H1 (cell line): ENCODE measurements around the gene KRTAP10-3. TPM values are rescaled to one million over a fixed set of nuclear protein-coding genes. Genes with fewer than 3 reads are reported as not detected.

Source experiments
- CTCF ChIA-PET: fragments of 300-600 bp; sonication (Branson Sonifier 250); formaldehyde crosslinking; loops from one replicate; lab custom pipeline; 2021; ENCODE audit not compliant: partially characterized antibody; lab: Charles Lee
- POLR2A ChIA-PET: fragments of 300-600 bp; sonication (Branson Sonifier 250); formaldehyde crosslinking; loops from one replicate; lab custom pipeline; 2021; ENCODE audit warnings: inconsistent platforms; ENCODE audit not compliant: partially characterized antibody; lab: Charles Lee
- DNase-seq, 2 experiments: peaks; one replicate each; pipeline versions ENCODE4 v3.0.0 to v3.0.0-alpha.2; 2010 to 2022; ENCODE audit warnings: low spot score in 2 of 2, low read depth in 1 of 2, mixed read lengths in 1 of 2
- FAIRE-seq: peaks from 2 replicates; lab custom pipeline; 2011; peaks lifted over from hg19 to GRCh38; lab: Jason Lieb, UNC
- H2AFZ ChIP-seq: 2 replicates; pipeline ENCODE4 v1.8.1; 2012; ENCODE audit warnings: low read length, inconsistent platforms
- H2AK5ac ChIP-seq: 2 replicates; pipeline ENCODE4 v1.6.1; 2013; ENCODE audit warnings: low read depth, low read length
- H2BK120ac ChIP-seq: replicated peaks from 2 replicates; pipeline ENCODE3; 2013; ENCODE audit warnings: low read depth, low read length, inconsistent platforms
- H2BK12ac ChIP-seq: 2 replicates; pipeline ENCODE4 v1.6.1; 2013; ENCODE audit warnings: low read depth, low read length
- H2BK15ac ChIP-seq: 2 replicates; pipeline ENCODE4 v1.6.1; 2013; ENCODE audit warnings: low read length
- H2BK20ac ChIP-seq: 2 replicates; pipeline ENCODE4 v1.6.1; 2013; ENCODE audit warnings: low read length
- H2BK5ac ChIP-seq: 2 replicates; pipeline ENCODE4 v1.6.1; 2013; ENCODE audit warnings: low read depth, low read length
- H3K14ac ChIP-seq: 2 replicates; pipeline ENCODE4 v1.6.1; 2013; ENCODE audit warnings: inconsistent platforms; ENCODE audit not compliant: insufficient read length
- H3K18ac ChIP-seq: 2 replicates; pipeline ENCODE4 v1.6.1; 2013; ENCODE audit warnings: low read length; ENCODE audit errors: extremely low read depth
- H3K23ac ChIP-seq: 2 replicates; pipeline ENCODE4 v1.6.1; 2013; ENCODE audit warnings: inconsistent platforms; ENCODE audit not compliant: insufficient read length
- H3K23me2 ChIP-seq: 2 replicates; pipeline ENCODE4 v1.6.1; 2013; ENCODE audit warnings: low read depth, low read length
- H3K27ac ChIP-seq: 2 replicates; pipeline ENCODE4 v1.6.1; 2011; ENCODE audit warnings: low read depth, low read length, inconsistent platforms
- H3K27me3 ChIP-seq, 4 experiments: replicated peaks in 1 of 4; 1 replicate in 1 of 4; 2 replicates in 3 of 4; pipeline versions ENCODE4 v1.6.1 to v1.8.1; 2011 to 2013; ENCODE audit warnings: low read length in 3 of 4, mild to moderate bottlenecking in 3 of 4, inconsistent platforms in 2 of 4, mixed read lengths in 2 of 4, moderate library complexity in 1 of 4; ENCODE audit not compliant: control insufficient read depth in 3 of 4, insufficient read depth in 3 of 4; ENCODE audit errors: extremely low read depth in 1 of 4
- H3K36me3 ChIP-seq, 4 experiments: 2 replicates each; pipeline versions ENCODE4 v1.6.1 to v1.8.1; 2011 to 2013; ENCODE audit warnings: mild to moderate bottlenecking in 4 of 4, low read length in 3 of 4, moderate library complexity in 2 of 4, control low read depth in 1 of 4, inconsistent platforms in 1 of 4; ENCODE audit not compliant: insufficient read depth in 4 of 4, control insufficient read depth in 2 of 4
- H3K4ac ChIP-seq: replicated peaks from 2 replicates; pipeline ENCODE3; 2013; ENCODE audit warnings: low read length, low read depth, mixed read lengths, inconsistent platforms; ENCODE audit not compliant: insufficient read length
- H3K4me1 ChIP-seq, 4 experiments: replicated peaks in 1 of 4; 1 replicate in 1 of 4; 2 replicates in 3 of 4; pipeline versions ENCODE4 v1.6.1 to v1.8.1; 2011 to 2013; ENCODE audit warnings: low read length in 3 of 4, inconsistent platforms in 2 of 4, mixed read lengths in 1 of 4; ENCODE audit not compliant: insufficient read depth in 4 of 4, control insufficient read depth in 3 of 4
- H3K4me2 ChIP-seq, 2 experiments: 2 replicates each; pipeline versions ENCODE4 v1.6.1 to v1.8.1; 2011 to 2013; ENCODE audit warnings: low read depth in 2 of 2, low read length in 2 of 2, control low read depth in 1 of 2, inconsistent platforms in 1 of 2, mild to moderate bottlenecking in 1 of 2; ENCODE audit not compliant: insufficient read depth in 1 of 2
- H3K4me3 ChIP-seq, 4 experiments: fragments of 200-600, 300-600 bp in 1 of 4; sonication (generic), shearing (Covaris generic), sonication (Bioruptor Twin) in 1 of 4; 2 replicates each; pipeline versions ENCODE4 v1.5.1 to v1.8.1; 2011 to 2016; ENCODE audit warnings: low read length in 4 of 4, low read depth in 3 of 4, control low read depth in 2 of 4, inconsistent platforms in 2 of 4, mild to moderate bottlenecking in 2 of 4, mixed read lengths in 1 of 4, moderate library complexity in 1 of 4; ENCODE audit not compliant: insufficient read depth in 2 of 4; ENCODE audit errors: extremely low read depth in 1 of 4
- H3K56ac ChIP-seq: replicated peaks from 2 replicates; pipeline ENCODE3; 2013; ENCODE audit warnings: low read depth, mild to moderate bottlenecking, mixed read lengths, low read length, inconsistent platforms; ENCODE audit not compliant: insufficient read length
- H3K79me1 ChIP-seq: 2 replicates; pipeline ENCODE4 v1.6.1; 2013; ENCODE audit warnings: low read depth, low read length, control low read depth
- H3K79me2 ChIP-seq, 2 experiments: 2 replicates each; pipeline versions ENCODE4 v1.6.1 to v1.8.1; 2012 to 2013; ENCODE audit warnings: low read length in 2 of 2, mild to moderate bottlenecking in 2 of 2, inconsistent platforms in 1 of 2; ENCODE audit not compliant: insufficient read depth in 2 of 2, control insufficient read depth in 1 of 2
- H3K9ac ChIP-seq, 4 experiments: replicated peaks in 1 of 4; 1 replicate in 1 of 4; 2 replicates in 3 of 4; pipeline versions ENCODE4 v1.6.1 to v1.8.1; 2011 to 2013; ENCODE audit warnings: low read depth in 3 of 4, low read length in 3 of 4, control low read depth in 2 of 4, mild to moderate bottlenecking in 2 of 4, moderate library complexity in 2 of 4, inconsistent platforms in 1 of 4; ENCODE audit errors: extremely low read depth in 1 of 4
- H3K9me3 ChIP-seq, 2 experiments: 2 replicates each; pipeline versions ENCODE4 v1.6.1 to v1.8.1; 2012 to 2013; ENCODE audit warnings: mild to moderate bottlenecking in 2 of 2, moderate library complexity in 2 of 2, control low read depth in 1 of 2, inconsistent platforms in 1 of 2, low read depth in 1 of 2, low read length in 1 of 2, mixed read lengths in 1 of 2; ENCODE audit not compliant: insufficient read depth in 2 of 2
- H4K20me1 ChIP-seq, 2 experiments: replicated peaks in 1 of 2; 2 replicates each; pipeline versions ENCODE3 to v1.8.1; 2011 to 2013; ENCODE audit warnings: inconsistent platforms in 2 of 2, low read length in 2 of 2, mild to moderate bottlenecking in 1 of 2; ENCODE audit not compliant: insufficient read depth in 2 of 2, control insufficient read depth in 1 of 2
- H4K5ac ChIP-seq: 2 replicates; pipeline ENCODE4 v1.6.1; 2013; ENCODE audit warnings: low read length, low read depth, mixed read lengths, inconsistent platforms; ENCODE audit not compliant: insufficient read length
- H4K8ac ChIP-seq: 2 replicates; pipeline ENCODE4 v1.8.0; 2013; ENCODE audit warnings: mild to moderate bottlenecking, moderate library complexity, low read length, inconsistent platforms; ENCODE audit not compliant: insufficient read depth; ENCODE audit errors: extremely low read depth
- H4K91ac ChIP-seq: replicated peaks from 2 replicates; pipeline ENCODE3; 2013; ENCODE audit warnings: low read length, mixed read lengths, inconsistent platforms; ENCODE audit not compliant: insufficient read length
- CBX5 ChIP-seq: fragments of 300-800, 300-1000 bp; sonication (generic); IDR thresholded peaks from 2 replicates; pipeline ENCODE4 v1.7.1; 2016; ENCODE audit warnings: antibody characterized with exemption, low read length, low read depth
- EGR1 ChIP-seq: IDR thresholded peaks from 2 replicates; pipeline ENCODE4 v1.6.1; 2011; ENCODE audit warnings: low read depth, low read length, borderline replicate concordance
- HDAC6 ChIP-seq: IDR thresholded peaks from one replicate; pipeline ENCODE4 v1.7.1; 2012; ENCODE audit warnings: low read depth, mild to moderate bottlenecking, inconsistent platforms, low read length, moderate library complexity
- KDM4A ChIP-seq: IDR thresholded peaks from one replicate; pipeline ENCODE4 v1.7.1; 2012; ENCODE audit warnings: low read depth, mild to moderate bottlenecking, moderate library complexity, low read length, inconsistent platforms; ENCODE audit not compliant: severe bottlenecking
- KDM5A ChIP-seq: fragments of 200-600 bp; IDR thresholded peaks from 2 replicates; pipeline ENCODE4 v1.7.1; 2012; ENCODE audit warnings: mild to moderate bottlenecking, low read length, inconsistent platforms, mixed read lengths
- POLR2A ChIP-seq, 2 experiments: IDR thresholded peaks; 1 replicate in 1 of 2; 2 replicates in 1 of 2; pipeline ENCODE4 v1.6.1; 2011; ENCODE audit warnings: low read depth in 2 of 2, low read length in 2 of 2, mild to moderate bottlenecking in 2 of 2; ENCODE audit errors: control extremely low read depth in 1 of 2
- SIN3A ChIP-seq, 2 experiments: IDR thresholded peaks in 1 of 2; conservative IDR thresholded peaks in 1 of 2; 2 replicates each; pipeline ENCODE4 v1.6.1; 2011 to 2012; ENCODE audit warnings: low read length in 2 of 2, improper control_type of control experiment in 1 of 2, low read depth in 1 of 2, mild to moderate bottlenecking in 1 of 2
- SIRT6 ChIP-seq: IDR thresholded peaks from one replicate; pipeline ENCODE4 v1.7.1; 2012; ENCODE audit warnings: low read length, inconsistent platforms
- SUZ12 ChIP-seq: fragments of 200-600 bp; sonication (generic); IDR thresholded peaks from 2 replicates; pipeline ENCODE4 v1.6.1; 2012; ENCODE audit warnings: mild to moderate bottlenecking, inconsistent platforms, low read length, moderate library complexity, mixed read lengths
- TEAD4 ChIP-seq: IDR thresholded peaks from 2 replicates; pipeline ENCODE4 v1.6.1; 2012; ENCODE audit warnings: low read depth, low read length, inconsistent platforms, mixed read lengths
- WGBS, 2 experiments: shearing (Covaris generic) in 1 of 2; methylation state at CpG; one replicate each; pipeline versions ENCODE4 v1.1.6 to v1.1.7; 2013 to 2015; ENCODE audit warnings: low lambda C conversion rate in 2 of 2, mixed read lengths in 2 of 2, inconsistent platforms in 1 of 2, low coverage in 1 of 2, missing lambda C conversion rate in 1 of 2; ENCODE audit not compliant: insufficient replicate concordance in 2 of 2, insufficient coverage in 1 of 2, insufficient read length in 1 of 2; ENCODE audit errors: extremely low coverage in 1 of 2, missing lambda C conversion rate in 1 of 2; 5-methylcytosine and 5-hydroxymethylcytosine counted together
- polyA plus RNA-seq, 7 experiments: library from polyadenylated mRNA; depleted of rRNA in 3 of 7; stranded (reverse) in 5 of 7; unstranded in 2 of 7; fragments of >200 nt in 5 of 7; fragments of 200-250 nt in 2 of 7; gene quantifications; 1 replicate in 5 of 7; 2 replicates in 1 of 7; 4 replicates in 1 of 7; pipeline versions ENCODE4 v1.2.1 to v1.2.3, GENCODE V29; 2011 to 2013; ENCODE audit warnings: missing spikeins in 2 of 7, mixed read lengths in 2 of 7
- total RNA-seq: library from RNA; stranded (reverse); fragmentation: NEBNext Ultra II Directional; extraction: Animal tissue kit (Norgen Biotek cat#: 25700); gene quantifications from 2 replicates; pipeline ENCODE4 v1.2.1, GENCODE V29; 2021
- TF ChIP-seq, protein P1 (sequence below): IDR thresholded peaks from 2 replicates; pipeline ENCODE4 v1.6.1; 2011; ENCODE audit warnings: low read length, improper control_type of control experiment

Gene KRTAP10-3
- total and polyA plus RNA-seq, 2 of the 8 experiments (the other 6 are each of a cell fraction or from before 2014, with no cell fraction given) = not detected

DNA sequence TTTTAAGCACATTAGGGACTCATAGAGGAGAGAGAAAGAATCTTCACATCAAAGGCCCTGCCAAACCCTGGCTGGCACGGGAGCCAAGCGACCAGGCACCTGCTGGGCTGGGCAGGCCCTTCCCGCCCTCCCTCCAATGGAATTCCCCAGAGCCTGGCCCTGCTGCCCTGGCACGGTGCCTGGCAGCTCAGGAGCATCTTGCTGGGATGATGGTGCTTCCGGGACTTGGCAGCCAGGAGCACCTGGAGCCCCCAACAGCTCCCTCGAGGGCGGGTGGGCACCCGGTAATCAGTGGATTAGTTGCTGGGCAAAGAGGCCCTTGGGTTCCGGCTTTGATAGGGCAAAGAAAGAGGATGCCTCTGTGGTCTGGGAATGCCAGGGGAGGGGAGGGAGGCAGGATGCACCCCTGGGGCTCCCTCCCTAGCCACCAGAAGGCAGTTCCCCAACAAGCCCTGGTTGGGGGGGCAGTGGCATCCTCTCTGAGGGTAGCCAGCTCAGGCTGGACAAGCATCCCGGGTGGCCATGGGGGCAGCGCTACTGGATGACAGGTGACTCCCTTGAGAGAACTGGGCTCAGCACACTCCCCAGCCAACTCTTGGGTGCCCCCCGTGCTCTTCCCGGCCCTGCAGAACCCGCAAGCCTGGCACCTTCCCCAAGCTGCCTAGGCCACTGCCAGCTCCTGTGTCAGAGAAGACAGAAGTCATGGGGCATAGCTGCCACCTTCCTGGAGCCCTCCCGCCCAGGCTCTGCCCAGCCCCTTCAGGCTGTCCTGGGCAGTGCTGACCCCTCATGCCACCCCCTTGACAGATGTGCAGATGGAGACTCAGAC lies 45.0 kb downstream of the KRTAP10-3 start:
- CTCF ChIA-PET = interaction anchor here (0.6 to 4.0 kb wide), 4 partner anchors 19 to 280 kb away, joined by 3 to 21 read pairs (median 4); no protein-coding TSS in a partner anchor
- Histone ChIP-seq H3K18ac (no peak overlapping the region), H3K4me3 (no peak overlapping the region), H2BK120ac (no peak overlapping the region), H4K91ac (no peak overlapping the region), H2BK12ac (no peak overlapping the region), H3K23ac (no peak overlapping the region), H3K36me3 (peaks cover 0 to 8% (median 3%) of the 10 kb centered on the region in 4 experiments; a peak in 3 of 8 replicates), H3K4ac (no peak overlapping the region), H3K4me1 (peaks cover 0 to 3% (median 0%) of the 10 kb centered on the region in 4 experiments; a peak in 2 of 7 replicates), H3K14ac (no peak overlapping the region), H3K79me2 (no peaks in the 10 kb centered on the region), H3K23me2 (0 out of 2 replicates have a peak, but pooled peaks cover 2% of the 10 kb centered on the region), H2BK20ac (no peak overlapping the region), H3K27me3 (no peaks in the 10 kb centered on the region), H4K20me1 (peaks cover 3 to 6% of the 10 kb centered on the region in 2 experiments), H3K9me3 (no peaks in the 10 kb centered on the region; a peak in 1 of 4 replicates), H3K79me1 (no peaks in the 10 kb centered on the region), H3K56ac (no peak overlapping the region), H2BK5ac (no peak overlapping the region), H2AFZ (no peak overlapping the region), H4K5ac (no peak overlapping the region), H4K8ac (no peak overlapping the region), H2AK5ac (no peak overlapping the region), H3K9ac (no peak overlapping the region), H3K27ac (no peak overlapping the region), H3K4me2 (no peak overlapping the region), H2BK15ac (no peak overlapping the region)
- POLR2A ChIA-PET = interaction anchor here (1.4 to 2.7 kb wide), 2 partner anchors 7 to 13 kb away, joined by 3 to 9 read pairs; no protein-coding TSS in a partner anchor
- DNase-seq (no peak), FAIRE-seq (no peak)
- WGBS, 2 experiments = 89% methylated on average over 11 of the region's 15 CpGs; no CpG with 5 or more reads in 1 of the 2 experiments
- TF ChIP-seq CBX5 (no peak), KDM5A (no peak), SIN3A (conservative IDR thresholded peaks at IDR 0.05 in 1 of 2, IDR thresholded peaks at IDR 0.05 in 1 of 2; ENCODE audit: low read depth in 1 of 2, low read length in 2 of 2) (no peak), EGR1 (no peak), POLR2A (IDR thresholded peaks at IDR 0.05; ENCODE audit: control extremely low read depth in 1 of 2, low read depth in 2 of 2, low read length in 2 of 2) (no peak), SIRT6 (no peak), HDAC6 (no peak), SUZ12 (no peak), KDM4A (no peak), TEAD4 (no peak)
- TF ChIP-seq, protein P1, sequence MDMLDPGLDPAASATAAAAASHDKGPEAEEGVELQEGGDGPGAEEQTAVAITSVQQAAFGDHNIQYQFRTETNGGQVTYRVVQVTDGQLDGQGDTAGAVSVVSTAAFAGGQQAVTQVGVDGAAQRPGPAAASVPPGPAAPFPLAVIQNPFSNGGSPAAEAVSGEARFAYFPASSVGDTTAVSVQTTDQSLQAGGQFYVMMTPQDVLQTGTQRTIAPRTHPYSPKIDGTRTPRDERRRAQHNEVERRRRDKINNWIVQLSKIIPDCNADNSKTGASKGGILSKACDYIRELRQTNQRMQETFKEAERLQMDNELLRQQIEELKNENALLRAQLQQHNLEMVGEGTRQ = no peak
